NCI-H748 treated with DMSO at 0.1 percent for 48 hours (cell line): ENCODE results near the gene IFT43.
A peak's percentile ranks its signal among the peaks of the same experiment; 100 is the strongest.

Experiments used
- DNase-seq: peaks from one replicate; lab custom pipeline; 2025; lab: John Stamatoyannopoulos, UW

The IFT43 gene

DNA sequence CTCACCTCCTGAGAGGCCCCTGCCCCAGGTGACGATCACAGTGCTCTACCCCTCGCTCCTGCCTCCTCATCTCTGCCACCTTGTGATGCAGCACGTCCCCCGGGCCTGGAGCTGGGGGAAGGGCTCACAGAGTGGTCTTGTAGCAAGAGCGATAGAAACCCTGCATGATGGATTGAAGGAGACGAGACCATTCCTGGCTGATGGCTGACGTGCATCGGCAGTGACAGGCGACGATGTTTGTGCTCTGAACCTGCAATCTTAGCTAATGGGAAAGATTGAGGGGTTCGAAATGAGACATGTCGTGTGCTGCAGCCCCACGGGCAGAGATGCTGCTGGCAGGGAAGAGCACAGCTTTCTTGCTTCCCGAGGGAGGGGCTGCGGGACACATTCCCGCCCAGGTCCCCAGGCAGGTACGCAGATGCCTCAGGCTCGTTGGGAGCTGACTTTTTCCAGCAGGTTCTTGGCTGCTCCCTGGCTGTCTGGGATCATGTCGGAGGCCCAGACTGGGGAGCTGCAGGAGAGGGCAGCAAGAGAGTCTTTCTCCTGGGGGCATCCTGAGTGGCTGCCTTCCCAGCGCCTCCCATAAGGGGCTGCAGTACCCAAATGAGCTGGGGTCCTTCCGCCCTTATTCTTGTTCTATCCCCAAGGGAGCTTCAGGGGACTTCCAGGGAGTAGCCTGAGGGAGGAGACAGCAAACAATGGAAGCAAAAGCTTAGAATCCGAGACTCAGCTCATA lies 127.5 kb downstream of the IFT43 start:
- no peak for DNase-seq

DNA sequence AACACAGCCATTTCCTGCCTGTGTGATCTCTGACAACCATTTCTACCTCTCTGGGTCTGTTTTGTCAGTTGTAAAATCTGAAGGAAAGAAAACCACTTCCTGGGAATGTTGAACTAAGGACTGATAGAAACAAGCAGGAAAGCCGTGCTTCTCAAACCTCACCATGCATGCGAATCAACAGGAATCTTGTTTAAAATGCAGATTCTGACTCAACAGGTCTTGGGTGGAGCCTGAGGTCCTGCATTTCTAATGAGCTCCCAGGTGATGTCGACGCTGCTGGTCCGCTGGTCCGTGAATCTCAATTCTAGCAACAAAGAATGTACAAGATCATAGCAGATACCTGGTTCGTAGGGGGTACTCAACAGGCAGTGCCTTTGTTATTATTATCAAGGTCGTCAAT lies 128.1 kb downstream of the IFT43 start:
- no peak for DNase-seq

DNA sequence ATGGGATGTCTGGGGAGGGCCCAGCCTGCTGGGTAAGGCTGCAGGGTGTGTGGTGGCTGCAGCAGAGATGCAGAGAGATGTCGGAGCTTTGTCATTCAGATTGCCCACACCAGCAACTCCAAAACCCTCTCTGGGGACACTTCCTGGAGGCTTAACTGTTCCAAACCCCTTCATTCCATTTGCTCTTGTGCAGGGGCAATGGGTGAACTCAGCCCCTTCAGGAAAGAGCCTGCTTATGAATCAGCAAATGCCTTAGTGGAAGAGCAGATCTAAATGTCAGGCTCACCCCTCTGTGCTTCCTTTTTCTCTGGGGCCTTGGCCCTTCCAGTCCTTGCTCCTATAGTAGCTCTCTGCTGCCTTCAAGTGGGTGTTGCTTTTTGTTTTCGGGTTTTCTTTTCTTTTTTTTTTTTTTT lies 129.5 kb downstream of the IFT43 start:
- DNase-seq: no peak

DNA sequence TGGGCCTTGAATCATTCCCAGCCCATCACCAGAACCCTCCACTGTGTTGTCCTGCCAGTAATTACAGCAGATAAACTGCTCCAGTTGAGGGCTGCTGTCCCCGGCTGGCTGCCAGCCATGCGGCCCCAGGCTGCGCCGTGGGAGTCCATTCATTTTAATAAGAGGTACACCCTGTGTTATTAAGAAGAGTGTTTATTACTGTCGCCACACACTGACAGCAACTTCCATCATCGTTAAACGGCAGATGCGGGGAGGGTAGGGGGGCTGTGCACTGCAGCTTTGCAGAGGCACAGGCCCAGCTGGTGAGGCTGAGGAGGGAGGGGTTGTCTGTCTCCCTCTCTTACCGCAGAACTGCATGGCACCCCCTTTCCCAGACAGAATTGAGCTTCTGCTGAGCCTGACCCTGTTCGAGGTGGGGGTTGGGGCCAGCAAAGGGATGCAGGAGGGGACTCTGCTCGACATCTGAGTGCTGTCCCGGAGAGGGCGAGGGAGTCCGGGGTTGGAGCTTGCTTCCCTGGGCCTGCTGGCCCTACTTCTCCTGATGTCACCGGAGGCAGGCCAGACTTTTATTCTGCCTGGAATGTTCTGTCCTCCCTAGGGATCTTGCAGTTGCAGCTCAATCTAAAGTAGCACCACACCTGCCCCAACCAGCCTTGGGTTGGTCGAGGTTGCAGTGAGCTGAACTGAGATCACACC lies 132.4 kb downstream of the IFT43 start:
- DNase-seq: peak; percentile 94

DNA sequence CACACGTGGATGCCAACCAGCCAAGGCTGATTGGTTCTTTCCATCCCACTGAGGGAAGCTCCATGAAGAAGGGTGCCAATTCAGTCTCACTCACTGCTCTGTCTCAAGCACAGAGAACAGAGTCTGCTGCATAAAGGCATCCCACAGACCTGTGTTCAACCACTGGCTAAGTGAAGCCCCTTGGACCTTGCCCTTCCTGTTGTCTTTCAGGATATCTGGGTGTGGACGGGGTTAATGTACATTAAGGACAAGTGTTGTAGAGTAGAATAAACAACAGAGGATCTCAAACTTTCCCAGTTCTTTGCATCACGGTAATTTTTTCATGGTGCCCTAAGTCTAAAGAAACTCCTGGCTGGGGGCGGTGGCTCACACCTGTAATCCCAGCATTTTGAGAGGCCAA lies 133.0 kb downstream of the IFT43 start:
- DNase-seq: no peak

DNA sequence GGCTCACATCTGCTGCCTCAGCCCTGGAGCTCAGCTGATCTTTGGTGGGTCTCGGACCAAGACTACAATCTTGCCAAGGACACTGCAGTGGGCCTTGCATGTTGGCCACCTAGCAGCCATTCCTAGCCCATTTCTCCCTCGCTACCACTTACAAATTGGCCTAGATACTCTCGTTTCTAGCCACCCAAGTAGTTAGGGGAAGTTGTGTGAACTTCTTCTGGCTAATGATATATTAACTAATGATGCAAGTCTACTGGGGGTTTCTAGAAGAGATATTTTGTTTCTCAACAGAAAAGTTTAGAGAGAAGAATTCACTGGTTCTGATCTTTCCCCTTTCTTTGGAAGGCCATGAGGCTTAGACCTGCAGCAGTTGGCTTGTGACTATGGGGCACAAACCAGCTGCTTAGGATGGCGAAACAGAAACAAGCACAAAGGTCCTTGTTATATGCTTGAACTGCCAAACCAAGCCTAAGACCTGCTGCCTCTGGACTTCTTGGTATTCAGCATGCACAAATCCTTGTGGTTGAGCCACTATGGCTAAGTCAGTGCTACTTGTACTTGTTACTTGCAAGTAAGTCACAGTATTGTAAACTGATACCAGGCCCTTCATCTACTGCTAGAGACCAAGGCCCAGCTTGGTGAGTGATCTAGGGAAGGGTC lies 135.7 kb downstream of the IFT43 start:
- no peak for DNase-seq

DNA sequence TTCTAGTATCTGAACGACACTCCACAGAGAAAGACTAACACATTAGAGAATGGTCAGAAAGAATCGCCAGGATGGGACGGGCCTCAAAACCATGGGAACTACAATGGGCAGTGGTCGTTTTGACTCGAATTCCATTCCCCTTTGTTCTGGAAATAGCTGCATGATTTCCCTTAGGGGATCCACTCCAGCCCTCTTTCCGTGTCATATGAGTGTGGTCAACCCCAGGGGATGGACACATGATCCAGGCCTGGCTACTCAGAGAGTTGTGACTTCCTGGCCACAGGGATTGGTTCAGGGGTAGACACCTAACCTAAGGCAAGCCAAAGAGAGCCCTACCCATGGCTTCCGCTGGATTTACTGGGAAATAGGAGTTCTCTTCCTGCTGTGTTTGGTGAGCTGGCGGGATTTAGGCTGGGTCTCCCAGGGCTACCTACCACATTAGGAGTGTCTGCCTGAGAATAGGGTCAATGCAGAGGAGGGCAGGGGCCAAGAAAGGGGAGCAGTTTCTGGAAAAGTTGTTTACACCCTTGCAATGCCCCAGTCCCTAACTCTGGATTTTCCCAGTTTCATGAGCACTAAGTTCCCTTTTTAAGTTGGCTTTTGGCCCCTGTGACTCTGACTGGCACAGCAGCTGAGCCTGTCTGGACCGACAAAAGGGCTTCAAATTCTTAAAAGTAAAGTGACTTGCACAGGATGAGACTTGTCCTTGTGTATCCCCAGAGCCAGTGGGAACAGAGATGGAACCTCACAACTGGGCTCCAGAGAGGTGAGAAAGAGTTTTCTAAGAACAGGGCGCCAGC lies 138.1 kb downstream of the IFT43 start:
- DNase-seq: no peak

DNA sequence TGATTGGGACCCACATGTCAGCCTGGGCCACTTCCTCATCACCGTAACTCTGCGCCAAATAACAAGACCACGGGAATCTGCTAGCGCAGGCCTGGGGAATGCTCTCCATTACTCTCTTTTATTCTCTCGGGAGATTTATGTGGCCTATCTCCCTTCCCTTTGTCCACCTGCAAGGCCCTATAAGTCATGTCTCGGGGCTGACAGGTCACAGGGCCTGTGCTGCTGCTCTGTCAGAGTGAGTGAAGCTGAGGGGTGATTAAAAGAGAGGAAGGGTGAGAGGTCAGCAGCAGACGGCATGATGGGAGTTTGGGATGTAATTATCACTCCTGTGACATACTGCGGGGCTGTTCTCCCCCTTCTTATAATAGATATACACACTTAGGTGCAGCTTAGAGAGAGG lies 139.9 kb downstream of the IFT43 start:
- DNase-seq: no peak

DNA sequence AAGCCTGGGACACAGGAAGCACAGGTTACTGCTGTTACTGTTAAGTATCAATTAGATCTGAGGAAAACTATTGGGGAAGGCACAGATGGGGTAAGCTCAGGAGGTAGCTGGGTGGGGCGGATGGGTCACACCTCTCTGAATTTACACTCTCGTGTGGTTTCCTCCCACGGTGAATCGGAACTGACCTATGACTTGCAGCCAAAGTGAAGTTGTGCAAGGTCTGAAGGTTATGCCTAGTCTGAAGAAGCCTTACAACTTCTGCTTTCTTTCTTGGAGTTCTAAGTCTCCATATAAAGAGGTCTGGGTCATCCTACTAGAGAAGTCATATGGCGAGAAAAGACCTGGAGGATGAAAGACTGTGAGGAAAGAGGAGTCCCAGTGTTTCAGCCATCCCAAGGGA lies 140.5 kb downstream of the IFT43 start:
- DNase-seq: no peak

DNA sequence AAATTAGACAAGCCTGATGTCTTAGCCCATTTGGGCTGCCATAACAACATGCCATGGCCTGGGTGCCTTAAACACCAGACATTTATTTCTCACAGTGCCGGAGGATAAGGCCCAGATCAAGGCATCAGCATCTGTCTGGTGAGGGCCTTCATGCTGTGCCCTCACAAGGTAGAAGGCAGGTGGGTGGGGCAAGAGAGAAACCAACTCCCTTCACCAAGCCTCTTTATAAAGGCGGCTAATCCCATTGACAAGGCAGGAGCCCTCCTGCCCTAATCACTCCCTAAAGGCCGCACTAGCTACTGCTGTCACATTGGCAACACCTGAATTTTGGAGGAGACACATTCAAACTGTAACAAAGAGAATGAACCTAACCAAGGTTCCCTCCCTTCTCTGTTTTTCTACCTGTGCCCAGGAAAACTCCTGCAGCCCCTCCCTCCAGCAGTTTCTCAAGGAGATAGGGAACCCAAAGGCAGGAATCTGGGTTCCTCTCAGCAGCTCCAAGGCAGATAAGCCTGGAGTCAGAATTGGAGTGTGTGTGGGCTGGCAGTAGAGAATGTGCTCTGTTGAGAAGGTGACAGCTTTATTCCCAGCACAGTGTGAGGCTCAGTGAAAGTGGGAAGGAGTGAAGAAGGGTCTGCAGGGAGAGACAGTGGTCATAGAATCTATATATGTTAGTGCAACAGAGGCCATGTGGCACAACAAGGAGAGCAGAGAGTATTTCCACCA lies 144.5 kb downstream of the IFT43 start:
- DNase-seq: no peak

DNA sequence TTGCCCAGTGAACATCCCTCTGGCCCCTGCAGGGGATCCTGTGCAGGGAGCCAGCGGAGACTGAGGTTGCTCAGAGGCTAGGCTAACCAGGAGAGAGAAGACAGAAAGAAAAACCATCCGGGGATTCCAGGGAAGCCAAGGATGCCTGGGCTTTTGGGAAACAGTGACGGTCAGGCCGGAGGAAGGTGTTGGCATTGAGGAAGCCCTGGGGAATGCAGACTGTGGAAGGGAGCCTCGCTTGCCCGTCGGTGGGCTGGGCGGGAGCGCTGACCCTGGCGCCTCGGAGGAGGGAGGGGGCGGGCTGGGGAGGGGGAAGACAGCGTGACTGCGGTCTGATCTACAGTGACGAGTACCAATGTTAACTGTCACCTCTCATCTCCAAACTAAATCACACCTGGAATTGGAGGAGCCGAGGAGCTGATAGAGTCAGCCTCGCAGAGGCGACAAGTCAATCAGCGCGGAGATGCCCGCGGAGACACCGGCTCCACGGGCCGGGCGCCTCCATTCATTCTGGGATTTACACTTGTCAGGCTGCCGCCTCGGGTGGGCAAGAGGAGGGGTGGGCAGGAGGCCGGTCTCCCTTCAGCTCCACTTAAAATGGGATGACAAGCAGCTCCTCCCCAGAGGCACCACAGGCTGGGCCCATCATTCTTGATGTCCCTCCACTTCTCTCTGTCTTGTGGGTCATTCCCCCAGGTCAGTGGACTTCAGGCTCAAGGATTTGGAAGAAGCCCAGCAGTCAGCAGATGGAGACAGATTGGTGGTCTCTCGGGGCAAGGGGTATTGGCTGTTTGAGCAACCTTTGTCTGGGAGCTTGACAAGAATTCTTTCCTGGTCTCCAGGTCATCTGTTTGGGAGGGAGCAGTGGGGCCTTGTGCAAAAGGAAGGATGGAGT lies 145.8 kb downstream of the IFT43 start:
- DNase-seq: no peak

DNA sequence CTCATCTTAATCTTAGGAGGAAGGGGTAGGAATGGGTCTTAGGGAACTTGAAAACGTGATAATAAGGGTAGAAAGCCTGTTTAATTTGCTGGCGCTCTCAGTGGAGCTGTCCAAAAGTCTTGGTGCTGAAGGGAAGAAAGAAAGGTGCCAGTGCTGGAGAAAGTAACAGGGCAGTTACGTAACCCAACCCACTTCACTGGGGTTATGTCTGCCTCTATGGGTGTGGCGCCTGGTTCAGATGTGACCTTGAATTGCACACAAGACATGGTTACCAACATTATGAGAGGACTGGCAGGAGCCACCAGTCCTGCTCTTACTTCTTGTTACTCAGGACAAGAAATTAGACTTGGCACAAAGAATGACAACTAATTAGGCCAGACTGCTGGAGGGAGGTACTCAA lies 147.5 kb downstream of the IFT43 start:
- DNase-seq: no peak
